GM18520 (cell line): ENCODE data around the gene ROBO2.

ENCODE experiments used
- ATAC-seq: cut with Tn5 transposase; IDR thresholded peaks from one replicate; pipeline ENCODE4 v1.9.1; 2021; ENCODE audit not compliant: unreplicated experiment

ROBO2 gene

DNA sequence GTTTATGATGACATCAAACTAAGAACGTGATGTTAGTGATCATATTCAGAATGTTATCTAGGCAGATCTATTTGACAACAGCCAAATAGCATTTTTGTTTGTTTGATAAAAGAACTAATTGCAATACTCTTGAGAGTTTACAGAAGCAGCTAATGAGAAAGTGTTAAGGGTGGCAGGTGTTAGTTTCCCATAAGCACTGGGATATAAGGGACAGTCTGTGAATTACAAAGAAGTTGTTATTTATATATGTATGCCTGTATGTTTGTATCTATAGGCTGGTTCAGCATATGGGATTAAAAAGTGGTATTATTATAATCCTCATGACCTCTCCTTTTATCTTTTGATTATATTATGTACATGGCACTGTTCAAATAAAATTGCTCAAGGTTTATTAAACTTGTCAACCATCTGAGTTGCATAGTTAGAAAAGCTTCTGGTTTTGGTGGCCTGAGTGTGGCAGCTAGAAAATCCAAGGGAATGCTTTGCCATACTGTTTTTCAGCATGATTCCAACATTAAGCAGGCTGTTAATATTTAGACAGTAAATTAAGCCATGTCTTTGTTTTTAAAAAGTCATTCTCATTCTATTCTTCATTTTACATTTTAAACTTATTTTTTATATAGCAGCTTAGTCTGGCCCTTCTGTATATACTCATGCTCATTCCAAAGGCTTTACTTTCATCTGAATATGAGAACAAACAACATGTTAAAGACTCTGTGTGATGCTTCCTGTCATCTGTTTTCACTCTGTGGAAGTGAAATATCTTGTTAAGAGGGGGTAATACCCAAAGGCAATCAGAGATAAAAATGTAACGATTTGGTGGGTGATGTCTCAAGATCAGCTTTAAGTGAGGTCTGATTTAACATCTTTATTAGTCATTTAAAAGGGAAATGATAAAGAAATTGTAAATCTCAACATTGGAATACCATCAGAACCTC, 13.1 kb downstream of the ROBO2 start:
- ATAC-seq, result no peak

GRCh38 chr3:77053795-77054194, 13.9 kb downstream of the ROBO2 start:
- ATAC-seq, result no peak

- ATAC-seq, result no peak
Observed at GRCh38 chr3:77055841-77056341, 16.0 kb downstream of the ROBO2 start.

- ATAC-seq, result no peak
Observed at GRCh38 chr3:77059354-77059753, 19.5 kb downstream of the ROBO2 start.

GRCh38 chr3:77063423-77063822, 23.5 kb downstream of the ROBO2 start:
- ATAC-seq, result no peak

GRCh38 chr3:77065750-77066149, 25.9 kb downstream of the ROBO2 start:
- ATAC-seq, result no peak

DNA sequence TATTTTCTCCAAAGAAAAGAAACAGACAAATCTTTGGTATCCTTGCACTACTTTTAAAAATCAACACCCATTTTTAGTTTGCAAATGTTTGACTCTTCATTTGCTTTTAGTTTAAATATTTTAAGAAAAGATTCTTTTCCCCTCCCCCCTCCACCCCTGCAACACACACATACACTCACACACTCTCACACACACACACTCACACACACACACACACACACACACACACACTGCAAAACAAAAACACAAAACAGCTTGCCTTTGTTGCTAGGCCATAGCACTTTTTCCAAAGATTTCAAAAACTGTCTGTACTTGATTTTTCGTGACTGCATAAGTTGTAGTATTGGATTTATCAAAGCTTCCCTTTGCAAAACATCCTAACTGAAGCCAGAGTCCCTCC, 26.9 kb downstream of the ROBO2 start:
- ATAC-seq, result no peak

- no peak for ATAC-seq
Observed at GRCh38 chr3:77068808-77069207, 28.9 kb downstream of the ROBO2 start.

DNA sequence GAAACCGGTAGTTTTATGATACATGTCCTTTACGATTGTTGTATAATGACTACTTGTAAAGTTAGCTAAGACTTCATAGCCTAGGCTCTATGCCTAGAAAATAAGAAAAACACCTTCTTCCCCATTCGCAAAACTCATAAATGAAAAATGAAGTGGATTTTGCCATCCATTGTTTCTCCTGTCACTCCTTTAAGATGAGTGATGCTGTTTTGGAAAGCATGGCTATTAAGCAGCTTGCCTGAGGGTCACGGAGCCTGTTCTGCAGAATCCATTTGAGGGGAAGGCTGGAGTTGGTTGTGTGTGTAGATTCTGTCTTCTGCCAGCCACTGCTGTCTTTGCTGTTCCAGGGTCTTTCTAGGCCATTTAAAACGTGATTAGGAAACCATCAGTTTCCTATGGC, 31.5 kb downstream of the ROBO2 start:
- ATAC-seq, result no peak

DNA sequence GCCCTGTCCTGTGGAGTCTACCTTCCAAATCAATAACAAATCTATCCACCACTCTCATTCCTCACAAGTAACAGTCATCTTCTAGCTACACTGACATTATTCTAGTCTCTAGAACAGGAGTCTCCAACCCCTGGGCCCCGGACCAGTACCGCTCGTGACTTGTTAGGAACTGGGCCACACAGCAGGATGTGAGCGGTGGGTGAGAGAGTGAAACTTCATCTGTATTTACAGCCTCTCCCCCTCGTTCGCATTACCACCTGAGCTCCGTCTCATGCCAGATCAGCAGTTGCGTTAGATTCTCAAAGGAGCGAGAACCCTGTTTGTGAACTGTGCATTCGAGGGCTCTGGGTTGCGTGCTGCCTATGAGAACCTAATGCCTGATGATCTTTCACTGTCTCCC, 31.9 kb downstream of the ROBO2 start:
- ATAC-seq, result no peak

DNA sequence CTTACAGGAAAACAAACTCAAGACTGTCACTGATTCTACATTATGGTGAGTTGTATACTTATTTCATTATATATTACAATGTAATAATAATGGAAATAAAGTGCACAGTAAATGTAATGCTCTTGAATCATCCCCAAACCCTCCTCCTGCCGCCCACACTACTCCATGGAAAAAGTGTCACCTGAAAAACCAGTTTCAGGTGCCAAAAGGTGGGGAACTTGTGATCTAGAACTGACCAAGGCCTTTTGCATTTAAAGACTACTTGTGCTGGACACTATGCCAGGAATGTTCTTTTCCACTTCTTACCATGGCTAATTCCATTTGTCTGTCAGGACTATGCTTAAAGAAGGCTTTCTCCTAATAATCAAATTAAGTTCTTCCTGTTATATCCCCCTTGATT, 32.3 kb downstream of the ROBO2 start:
- ATAC-seq, result no peak

GRCh38 chr3:77078279-77078678, 38.4 kb downstream of the ROBO2 start:
- no peak for ATAC-seq

DNA sequence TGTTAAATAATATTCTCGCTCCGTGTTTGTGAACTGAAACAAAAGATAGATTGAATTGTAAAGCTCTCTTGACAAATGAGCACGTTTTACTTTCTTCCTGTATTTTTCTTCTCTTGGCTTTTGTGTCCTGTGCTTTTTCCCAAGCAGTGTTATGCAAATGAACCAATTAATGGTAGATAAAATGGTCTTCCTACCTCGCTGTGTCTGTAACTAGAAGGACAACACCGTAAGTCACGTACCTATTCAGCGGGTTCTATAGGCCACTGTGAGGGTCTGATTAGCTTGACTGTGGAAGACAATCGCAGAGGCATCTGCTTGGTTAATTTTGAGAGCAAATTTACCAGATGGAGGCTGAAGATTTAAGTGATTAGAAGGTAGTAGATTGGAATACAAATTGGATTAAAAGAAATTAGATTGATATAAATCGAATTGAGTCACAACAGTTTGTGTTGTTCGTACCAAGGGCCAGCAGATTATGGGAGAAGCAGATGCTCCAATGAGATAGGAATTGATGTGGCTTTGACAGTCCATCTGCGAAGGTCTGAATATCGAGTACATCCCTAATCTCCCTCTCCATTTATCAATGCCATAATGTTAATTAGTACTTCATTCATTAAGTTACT, 40.2 kb downstream of the ROBO2 start:
- no peak for ATAC-seq

GRCh38 chr3:77081240-77081661, 41.4 kb downstream of the ROBO2 start:
- ATAC-seq, result no peak

- ATAC-seq, result no peak
Observed at GRCh38 chr3:77084511-77084910, 44.6 kb downstream of the ROBO2 start.

- ATAC-seq, result no peak
Observed at GRCh38 chr3:77086408-77086807, 46.5 kb downstream of the ROBO2 start.

DNA sequence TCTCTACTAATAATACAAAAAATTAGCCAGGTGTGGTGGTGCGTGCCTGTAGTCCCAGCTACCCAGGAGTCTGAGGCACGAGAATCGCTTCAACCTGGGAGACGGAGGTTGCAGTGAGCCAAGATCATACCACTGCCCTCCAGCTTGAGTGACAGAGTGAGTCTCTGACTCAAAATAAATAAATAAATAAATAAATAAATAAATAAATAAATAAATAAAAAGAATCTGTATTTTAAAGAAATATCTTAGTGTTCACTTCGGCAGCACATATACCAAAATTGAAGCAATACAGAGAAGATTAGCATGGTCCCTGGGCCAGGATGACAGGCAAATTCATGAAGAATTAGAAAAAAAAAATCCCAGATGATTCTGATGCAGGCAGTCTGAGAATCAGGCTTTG, 51.9 kb downstream of the ROBO2 start:
- no peak for ATAC-seq

DNA sequence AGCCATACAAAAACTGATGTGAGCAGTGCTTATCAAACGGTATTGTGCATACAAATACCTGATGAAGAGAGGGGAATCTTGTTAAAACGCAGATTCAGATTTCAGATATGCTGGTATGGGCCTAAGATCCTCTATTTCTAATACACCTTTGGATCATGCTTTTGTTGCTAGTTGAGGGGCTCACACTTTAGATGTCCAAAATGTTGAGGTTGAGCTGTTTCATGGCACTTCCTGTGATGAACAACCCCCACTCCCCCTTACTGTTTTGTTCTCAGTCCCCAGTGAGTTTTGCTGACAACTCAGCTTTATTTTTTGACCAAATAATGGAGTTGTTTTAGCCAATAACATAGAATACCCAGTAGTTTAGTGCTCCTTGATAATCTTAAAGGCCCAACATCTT, 53.2 kb downstream of the ROBO2 start:
- no peak for ATAC-seq

DNA sequence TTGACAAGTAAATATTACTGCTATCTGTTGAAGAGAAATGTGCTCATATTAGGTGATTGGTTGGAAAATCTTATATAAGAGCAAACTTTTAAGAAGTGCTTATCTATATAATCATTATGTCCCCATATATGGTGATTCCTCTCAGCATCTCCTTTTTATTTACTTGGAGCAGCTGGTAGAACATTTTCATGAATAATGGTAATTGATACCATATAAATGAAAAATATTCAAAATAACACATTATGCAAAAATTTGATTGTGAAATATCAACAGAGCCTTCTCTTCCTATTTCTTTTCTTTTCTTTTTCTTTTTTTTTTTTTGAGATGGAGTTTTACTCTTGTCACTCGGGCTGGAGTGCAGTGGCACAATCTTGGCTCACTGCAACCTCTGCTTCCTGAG, 56.2 kb downstream of the ROBO2 start:
- ATAC-seq, result no peak

- no peak for ATAC-seq
Observed at GRCh38 chr3:77096966-77097890, 57.3 kb downstream of the ROBO2 start.
